ENCODE data around the gene ASAH2. TPM values are rescaled to one million over a fixed set of nuclear protein-coding genes. Genes with fewer than 3 reads are reported as not detected.
"Not testable (repeated sequence)": the region's sequence is repeated elsewhere in the genome, so short reads cannot be mapped to it uniquely, and the experiment has no call there.

The ASAH2 gene
- total RNA-seq, 2 experiments from 2014 or later = 0.05 to 3.5 TPM

DNA sequence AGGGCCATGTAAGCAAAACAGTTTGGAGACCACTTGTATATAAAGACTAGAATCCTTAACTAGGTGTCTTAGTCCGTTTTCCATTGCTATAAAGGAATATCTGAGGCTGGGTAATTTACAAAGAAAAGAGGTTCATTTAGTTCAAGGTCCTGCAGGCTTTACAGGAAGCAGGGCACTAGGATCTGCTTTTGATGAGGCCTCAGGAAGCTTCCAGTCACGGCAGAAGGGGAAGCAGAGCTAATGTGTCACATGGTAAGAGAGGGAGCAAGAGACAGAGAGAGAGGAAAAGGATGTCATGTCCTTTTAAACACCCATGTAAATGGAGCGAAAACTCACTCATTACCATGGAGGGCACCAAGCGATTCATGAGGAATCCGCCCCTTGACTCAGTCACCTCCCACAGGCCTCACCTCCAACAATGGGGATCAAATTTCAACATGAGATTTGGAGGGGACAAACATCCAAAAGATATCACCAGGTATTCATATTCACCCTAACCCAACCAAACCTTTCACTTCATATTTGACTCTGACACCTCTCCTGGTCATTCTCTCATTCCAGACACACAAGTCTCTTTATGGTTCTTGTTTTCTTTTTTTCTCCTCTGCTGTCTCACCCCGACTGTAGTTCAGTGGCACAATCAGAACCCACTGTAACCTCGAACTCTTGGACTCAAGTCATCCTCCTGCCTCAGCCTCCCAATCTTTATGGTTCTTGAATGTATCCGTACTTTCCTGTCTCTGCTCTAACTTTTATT is 30.1 kb upstream of the ASAH2 start:
- intact Hi-C loops (cut with DNase I, micrococcal nuclease) = no loop called here
- CTCF ChIA-PET = no interaction called here
- DNase-seq (no peak), ATAC-seq (no peak)
- Mint-ChIP-seq H3K4me1 (no peaks in the 10 kb centered on the region), H3K9me3 (ENCODE audit: low read depth) (no peaks in the 10 kb centered on the region), H3K36me3 (ENCODE audit: low read depth) (no peaks in the 10 kb centered on the region), H3K27ac (no peak overlapping the region), H3K27me3 (peaks cover 38% of the 10 kb centered on the region), H3K4me3 (no peak overlapping the region)
- POLR2A ChIA-PET = no interaction called here

DNA sequence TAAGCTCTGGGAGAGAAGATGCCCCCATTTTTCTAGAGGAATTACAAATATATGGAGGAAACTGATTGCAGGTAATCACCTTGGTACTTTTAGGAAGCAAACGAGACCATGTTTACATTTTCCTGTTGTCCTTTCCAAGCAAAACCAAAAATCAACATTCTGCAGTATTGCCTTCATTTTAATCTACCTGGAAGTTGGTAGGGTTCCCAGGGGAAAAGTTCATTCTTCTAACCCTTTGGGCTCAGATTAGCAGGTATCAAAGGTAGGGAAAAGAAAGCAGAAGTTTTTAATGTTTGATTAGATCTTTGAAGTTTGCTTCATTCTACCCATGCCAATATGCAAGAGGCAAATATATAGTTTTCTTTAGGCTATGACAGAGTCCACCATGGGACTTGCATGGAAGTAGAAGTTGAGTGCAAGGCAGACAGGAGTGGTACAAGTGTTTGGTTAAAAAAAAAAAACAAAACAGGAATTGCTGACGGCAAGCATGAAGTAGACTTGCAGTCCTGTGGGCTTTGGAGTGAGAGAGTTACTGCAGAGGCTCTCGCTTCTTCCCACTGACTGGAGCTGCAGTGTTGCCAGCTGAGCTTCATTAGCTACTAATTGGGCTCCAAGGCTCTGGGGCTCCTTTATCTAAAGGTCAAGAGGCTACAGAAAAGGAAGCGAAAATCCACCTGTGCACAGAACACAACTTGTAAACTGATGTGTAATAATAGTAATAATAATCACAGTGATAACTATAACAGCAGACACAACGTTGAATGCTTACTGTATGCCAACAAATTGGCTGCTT is 28.9 kb upstream of the ASAH2 start:
- Mint-ChIP-seq H3K4me1 (no peaks in the 10 kb centered on the region), H3K36me3 (ENCODE audit: low read depth) (no peaks in the 10 kb centered on the region), H3K27me3 (peaks cover 40% of the 10 kb centered on the region), H3K9me3 (ENCODE audit: low read depth) (no peaks in the 10 kb centered on the region), H3K4me3 (no peak overlapping the region), H3K27ac (no peak overlapping the region)
- POLR2A ChIA-PET = no interaction called here
- no peak for DNase-seq
- CTCF ChIA-PET = no interaction called here
- intact Hi-C loops (cut with DNase I, micrococcal nuclease) = no loop called here
- no peak for ATAC-seq

DNA sequence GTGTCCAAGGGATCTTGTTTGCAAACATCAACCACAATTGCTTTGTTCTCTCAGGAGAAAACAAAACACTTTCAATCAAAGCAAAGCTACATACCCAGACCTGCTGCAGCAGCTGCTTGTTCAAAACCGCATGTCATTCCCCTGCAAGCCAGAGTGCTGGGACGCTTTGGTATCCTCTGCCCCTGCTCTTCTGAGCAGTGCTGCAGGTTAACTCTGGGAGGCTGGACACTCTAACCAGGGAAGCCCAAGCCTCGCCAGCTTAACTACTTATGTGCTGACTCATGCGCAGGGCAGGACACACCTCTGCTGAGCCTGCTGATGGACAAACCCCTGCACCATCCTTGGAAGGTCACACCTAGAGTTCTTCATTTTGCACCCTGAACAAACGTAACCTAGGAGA is 28.2 kb upstream of the ASAH2 start:
- intact Hi-C loops (cut with DNase I, micrococcal nuclease) = loop anchor here (5.0 kb wide), 1 partner anchor 687 kb away; no protein-coding TSS in a partner anchor
- DNase-seq (no peak), ATAC-seq (no peak)
- Mint-ChIP-seq H3K4me1 (no peaks in the 10 kb centered on the region), H3K36me3 (ENCODE audit: low read depth) (no peaks in the 10 kb centered on the region), H3K27ac (no peak overlapping the region), H3K4me3 (no peak overlapping the region), H3K27me3 (peaks cover 40% of the 10 kb centered on the region), H3K9me3 (ENCODE audit: low read depth) (no peaks in the 10 kb centered on the region)
- POLR2A ChIA-PET = no interaction called here
- CTCF ChIA-PET = no interaction called here

- no peaks in the 10 kb centered on the region for H3K4me1 Mint-ChIP-seq
- intact Hi-C loops (cut with DNase I, micrococcal nuclease) = loop anchor here (5.0 kb wide), 1 partner anchor 683 kb away; no protein-coding TSS in a partner anchor
- peak; percentile 57 for DNase-seq
- CTCF ChIA-PET = interaction anchor here (0.8 to 1.5 kb wide), 3 partner anchors 9 to 464 kb away, joined by 3 to 8 read pairs (median 5); partner anchors contain the start of gene ASAH2B
- POLR2A ChIA-PET = no interaction called here
- ATAC-seq = no peak
- no peak overlapping the region for H3K27ac Mint-ChIP-seq
- H3K27me3 Mint-ChIP-seq = peaks cover 27% of the 10 kb centered on the region
- H3K9me3 Mint-ChIP-seq (ENCODE audit: low read depth) = no peaks in the 10 kb centered on the region
- no peak overlapping the region for H3K4me3 Mint-ChIP-seq
- H3K36me3 Mint-ChIP-seq (ENCODE audit: low read depth) = no peaks in the 10 kb centered on the region
These were observed 24.4 kb upstream of the ASAH2 start for GRCh38 chr10:50275650-50276235.

DNA sequence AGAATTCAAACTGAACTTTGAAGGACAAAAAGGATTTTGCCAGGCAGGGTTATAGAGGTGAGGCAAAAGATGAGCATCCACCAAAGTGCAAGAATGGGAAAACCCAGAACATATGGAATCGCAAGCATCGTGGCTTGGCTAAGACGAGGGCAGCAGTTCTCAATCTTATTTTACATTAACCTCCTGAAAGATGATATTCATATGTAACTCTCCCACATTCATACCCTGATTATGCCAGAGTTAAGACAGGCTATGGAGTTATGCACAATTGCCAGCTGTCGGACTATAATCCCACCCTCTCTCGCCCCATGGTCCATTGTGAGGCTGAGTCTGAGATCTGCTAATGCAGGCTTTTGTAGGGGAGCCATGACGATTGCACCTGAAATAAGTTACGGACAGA is 21.2 kb upstream of the ASAH2 start:
- ChIA-PET CTCF (no interaction called here), POLR2A (no interaction called here)
- intact Hi-C loops (cut with DNase I, micrococcal nuclease) = no loop called here
- Mint-ChIP-seq H3K27me3 (peaks cover 15% of the 10 kb centered on the region), H3K27ac (no peak overlapping the region), H3K4me1 (no peaks in the 10 kb centered on the region), H3K9me3 (ENCODE audit: low read depth) (no peaks in the 10 kb centered on the region), H3K4me3 (no peak overlapping the region), H3K36me3 (ENCODE audit: low read depth) (no peaks in the 10 kb centered on the region)
- DNase-seq (no peak), ATAC-seq (no peak)

- intact Hi-C loops (cut with DNase I, micrococcal nuclease) = no loop called here
- ChIA-PET POLR2A (no interaction called here), CTCF (interaction anchor here (0.7 kb wide), 1 partner anchor 77 kb away, joined by 3 read pairs; no protein-coding TSS in a partner anchor)
- ATAC-seq = no peak
- no peak overlapping the region for H3K27ac Mint-ChIP-seq
- no peak for DNase-seq
- no peaks in the 10 kb centered on the region for H3K36me3 Mint-ChIP-seq (ENCODE audit: low read depth)
- peaks cover 14% of the 10 kb centered on the region for H3K27me3 Mint-ChIP-seq
- no peaks in the 10 kb centered on the region for H3K4me1 Mint-ChIP-seq
- H3K9me3 Mint-ChIP-seq (ENCODE audit: low read depth) = no peaks in the 10 kb centered on the region
- H3K4me3 Mint-ChIP-seq = no peak overlapping the region
These were observed 20.4 kb upstream of the ASAH2 start for GRCh38 chr10:50271564-50272250.

DNA sequence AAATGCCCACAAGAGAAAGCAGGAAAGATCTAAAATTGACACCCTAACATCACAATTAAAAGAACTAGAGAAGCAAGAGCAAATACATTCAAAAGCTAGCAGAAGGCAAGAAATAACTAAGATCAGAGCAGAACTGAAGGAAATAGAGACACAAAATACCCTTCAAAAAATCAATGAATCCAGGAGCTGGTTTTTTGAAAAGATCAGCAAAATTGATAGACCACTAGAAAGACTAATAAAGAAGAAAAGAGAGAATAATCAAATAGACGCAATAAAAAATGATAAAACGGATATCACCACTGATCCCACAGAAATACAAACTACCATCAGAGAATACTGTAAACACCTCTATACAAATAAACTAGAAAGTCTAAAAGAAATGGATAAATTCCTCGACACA is 16.6 kb upstream of the ASAH2 start:
- not testable (repeated sequence) for H3K4me1 Mint-ChIP-seq

GRCh38 chr10:50262625-50263024 is 11.3 kb upstream of the ASAH2 start:
- H3K9me3 Mint-ChIP-seq (ENCODE audit: low read depth); H3K4me3 Mint-ChIP-seq; H3K27ac Mint-ChIP-seq; intact Hi-C loops (cut with DNase I, micrococcal nuclease); H3K4me1 Mint-ChIP-seq; DNase-seq; ATAC-seq; POLR2A ChIA-PET; CTCF ChIA-PET; H3K36me3 Mint-ChIP-seq (ENCODE audit: low read depth): not testable (repeated sequence)
- H3K27me3 Mint-ChIP-seq = peaks cover 24% of the 10 kb centered on the region

More for the DNA sequence above, 16.6 kb upstream of the ASAH2 start:
- intact Hi-C loops (cut with DNase I, micrococcal nuclease); H3K27ac Mint-ChIP-seq; H3K9me3 Mint-ChIP-seq (ENCODE audit: low read depth); ATAC-seq; CTCF ChIA-PET; POLR2A ChIA-PET; H3K36me3 Mint-ChIP-seq (ENCODE audit: low read depth); DNase-seq; H3K4me3 Mint-ChIP-seq: not testable (repeated sequence)
- H3K27me3 Mint-ChIP-seq = peaks cover 16% of the 10 kb centered on the region

DNA sequence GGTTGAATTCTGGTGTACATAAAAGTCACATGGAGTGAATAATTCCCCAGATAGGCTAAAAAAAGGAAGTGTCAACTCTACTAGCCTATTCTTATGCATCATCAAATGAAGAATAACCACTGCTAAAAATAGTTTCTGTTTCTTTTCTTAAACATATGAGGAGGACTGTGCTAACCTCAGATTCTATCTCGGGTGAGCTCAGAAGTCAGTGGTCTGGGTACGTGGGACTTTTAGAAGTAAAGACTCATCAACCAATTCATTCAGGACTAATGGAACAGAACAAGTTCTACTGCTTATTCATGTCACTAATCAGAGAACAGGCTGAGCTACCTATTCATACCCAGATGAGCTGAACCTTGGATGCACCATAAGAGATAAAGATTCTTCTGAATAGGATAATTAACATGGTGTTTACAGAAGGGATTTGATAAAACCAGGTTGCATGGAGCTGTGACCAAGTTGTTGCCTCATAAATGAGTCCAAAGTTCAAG is 9.5 kb upstream of the ASAH2 start:
- ATAC-seq (peak; percentile 94), DNase-seq (peak; percentile 18)
- Mint-ChIP-seq H3K36me3 (ENCODE audit: low read depth) (no peaks in the 10 kb centered on the region), H3K27me3 (peaks cover 23% of the 10 kb centered on the region), H3K9me3 (ENCODE audit: low read depth) (no peaks in the 10 kb centered on the region), H3K4me3 (no peak overlapping the region), H3K4me1 (peaks cover 6% of the 10 kb centered on the region), H3K27ac (no peak overlapping the region)
- POLR2A ChIA-PET = no interaction called here
- intact Hi-C loops (cut with DNase I, micrococcal nuclease) = loop anchor here in 1 of 2 experiments (2.0 kb wide), 1 partner anchor 376 kb away; no protein-coding TSS in a partner anchor
- CTCF ChIA-PET = interaction anchor here (1.0 to 1.5 kb wide), 3 partner anchors 10 to 159 kb away, joined by 3 to 4 read pairs (median 3); partner anchors contain the start of gene ASAH2

DNA sequence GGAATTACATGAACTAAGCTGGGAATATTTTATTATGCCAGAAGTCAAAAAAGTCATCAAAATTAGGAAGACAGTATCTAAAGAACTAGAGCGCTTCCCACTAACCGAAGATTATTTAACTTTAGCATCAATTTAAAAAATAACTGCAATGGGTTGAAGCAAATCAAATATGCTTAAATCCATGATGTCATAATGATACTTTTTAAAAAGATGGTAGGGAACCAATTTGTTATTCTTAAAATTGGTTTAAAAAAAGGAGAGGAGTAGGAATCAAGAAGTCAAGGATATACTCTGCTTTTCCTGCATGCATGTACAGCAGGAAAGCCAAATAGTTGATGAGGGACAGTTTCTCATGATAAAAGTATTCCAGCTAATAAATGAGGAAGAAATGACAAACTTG is 3.2 kb upstream of the ASAH2 start:
- ChIA-PET CTCF (no interaction called here), POLR2A (no interaction called here)
- intact Hi-C loops (cut with DNase I, micrococcal nuclease) = no loop called here
- Mint-ChIP-seq H3K27me3 (peaks cover 21% of the 10 kb centered on the region), H3K9me3 (ENCODE audit: low read depth) (no peaks in the 10 kb centered on the region), H3K36me3 (ENCODE audit: low read depth) (no peaks in the 10 kb centered on the region), H3K27ac (no peak overlapping the region), H3K4me1 (no peaks in the 10 kb centered on the region), H3K4me3 (no peak overlapping the region)
- no peak for DNase-seq
- no peak for ATAC-seq

GRCh38 chr10:50250096-50250854 is 1.0 kb downstream of the ASAH2 start:
- Mint-ChIP-seq H3K4me3 (no peak overlapping the region), H3K4me1 (no peaks in the 10 kb centered on the region), H3K36me3 (ENCODE audit: low read depth) (no peaks in the 10 kb centered on the region), H3K27me3 (peaks cover 20% of the 10 kb centered on the region), H3K9me3 (ENCODE audit: low read depth) (no peaks in the 10 kb centered on the region), H3K27ac (no peak overlapping the region)
- DNase-seq (no peak), ATAC-seq (no peak)
- ChIA-PET CTCF (no interaction called here), POLR2A (no interaction called here)
- intact Hi-C loops (cut with DNase I, micrococcal nuclease) = no loop called here

All from activated CD4-positive, alpha-beta T cell treated with anti-CD3 and anti-CD28 coated beads for 36 hours (primary cell).